ENCODE results near the gene BPIFB1. TPM values are rescaled to one million over a fixed set of nuclear protein-coding genes. Genes with fewer than 3 reads are reported as not detected.

Gene BPIFB1
- total RNA-seq, 1 experiment from 2014 or later: not detected

DNA sequence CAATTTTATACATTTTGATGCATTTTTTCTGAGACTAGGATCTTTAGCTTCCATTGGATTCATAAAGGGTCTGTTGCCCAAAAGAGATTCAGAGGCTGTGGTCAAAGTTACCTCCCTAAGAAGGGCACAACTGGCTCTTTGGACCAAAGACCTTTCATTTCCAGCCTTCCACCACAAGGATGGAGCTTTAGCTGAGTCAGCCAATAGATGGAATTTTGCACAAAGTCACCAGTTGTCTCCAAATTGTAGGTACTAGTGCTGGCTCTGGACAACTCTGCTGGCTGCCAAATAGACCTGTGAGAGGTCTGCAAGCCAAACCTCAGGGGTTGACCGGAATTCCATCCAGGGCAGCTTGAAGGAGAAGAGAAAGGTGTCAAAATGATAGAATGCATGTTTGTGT, 46.7 kb upstream of the BPIFB1 start (continued):
- TF ChIP-seq, protein P1, sequence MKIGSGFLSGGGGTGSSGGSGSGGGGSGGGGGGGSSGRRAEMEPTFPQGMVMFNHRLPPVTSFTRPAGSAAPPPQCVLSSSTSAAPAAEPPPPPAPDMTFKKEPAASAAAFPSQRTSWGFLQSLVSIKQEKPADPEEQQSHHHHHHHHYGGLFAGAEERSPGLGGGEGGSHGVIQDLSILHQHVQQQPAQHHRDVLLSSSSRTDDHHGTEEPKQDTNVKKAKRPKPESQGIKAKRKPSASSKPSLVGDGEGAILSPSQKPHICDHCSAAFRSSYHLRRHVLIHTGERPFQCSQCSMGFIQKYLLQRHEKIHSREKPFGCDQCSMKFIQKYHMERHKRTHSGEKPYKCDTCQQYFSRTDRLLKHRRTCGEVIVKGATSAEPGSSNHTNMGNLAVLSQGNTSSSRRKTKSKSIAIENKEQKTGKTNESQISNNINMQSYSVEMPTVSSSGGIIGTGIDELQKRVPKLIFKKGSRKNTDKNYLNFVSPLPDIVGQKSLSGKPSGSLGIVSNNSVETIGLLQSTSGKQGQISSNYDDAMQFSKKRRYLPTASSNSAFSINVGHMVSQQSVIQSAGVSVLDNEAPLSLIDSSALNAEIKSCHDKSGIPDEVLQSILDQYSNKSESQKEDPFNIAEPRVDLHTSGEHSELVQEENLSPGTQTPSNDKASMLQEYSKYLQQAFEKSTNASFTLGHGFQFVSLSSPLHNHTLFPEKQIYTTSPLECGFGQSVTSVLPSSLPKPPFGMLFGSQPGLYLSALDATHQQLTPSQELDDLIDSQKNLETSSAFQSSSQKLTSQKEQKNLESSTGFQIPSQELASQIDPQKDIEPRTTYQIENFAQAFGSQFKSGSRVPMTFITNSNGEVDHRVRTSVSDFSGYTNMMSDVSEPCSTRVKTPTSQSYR (CRISPR knock-in tag; IDR thresholded peaks at IDR 0.05): no peak
- TF ChIP-seq ZMAT4 (CRISPR knock-in tag; IDR thresholded peaks at IDR 0.05) (no peak), CTCF (IDR thresholded peaks at IDR 0.05) (no peak), FOXK1 (CRISPR knock-in tag; IDR thresholded peaks at IDR 0.05) (no peak)

- no peaks in the 10 kb centered on the region for H3K4me1 Mint-ChIP-seq
- no peak overlapping the region for H3K27ac Mint-ChIP-seq
- H3K36me3 Mint-ChIP-seq: no peaks in the 10 kb centered on the region
- ChIA-PET POLR2A (no interaction called here), CTCF (interaction anchor here (1.2 kb wide), 1 partner anchor 24 kb away, joined by 3 read pairs; no protein-coding TSS in a partner anchor)
- no peak for DNase-seq (ENCODE audit: low spot score)
- H3K9me3 Mint-ChIP-seq: no peaks in the 10 kb centered on the region
- ATAC-seq: no peak
- TF ChIP-seq IRF2 (CRISPR knock-in tag; IDR thresholded peaks at IDR 0.05; ENCODE audit: borderline replicate concordance, low read depth): no peak
- TF ChIP-seq SOX15 (CRISPR knock-in tag; IDR thresholded peaks at IDR 0.05): no peak
- TF ChIP-seq ZNF396 (CRISPR knock-in tag; IDR thresholded peaks at IDR 0.05; ENCODE audit: borderline replicate concordance): no peak
- no peak for TF ChIP-seq GTF2I (CRISPR knock-in tag; conservative IDR thresholded peaks at IDR 0.05)
- no peak for TF ChIP-seq CREM (CRISPR knock-in tag; IDR thresholded peaks at IDR 0.05)
- TF ChIP-seq ZNF219 (CRISPR knock-in tag; IDR thresholded peaks at IDR 0.05; ENCODE audit: borderline replicate concordance): no peak
- TF ChIP-seq ZNF425 (CRISPR knock-in tag; conservative IDR thresholded peaks at IDR 0.05): no peak
- no peak for TF ChIP-seq RORB (CRISPR knock-in tag; IDR thresholded peaks at IDR 0.05)
- no peak for TF ChIP-seq ATF6 (CRISPR knock-in tag; IDR thresholded peaks at IDR 0.05)
- no peak for TF ChIP-seq SMAD4 (CRISPR knock-in tag; IDR thresholded peaks at IDR 0.05)
- TF ChIP-seq, protein P2, sequence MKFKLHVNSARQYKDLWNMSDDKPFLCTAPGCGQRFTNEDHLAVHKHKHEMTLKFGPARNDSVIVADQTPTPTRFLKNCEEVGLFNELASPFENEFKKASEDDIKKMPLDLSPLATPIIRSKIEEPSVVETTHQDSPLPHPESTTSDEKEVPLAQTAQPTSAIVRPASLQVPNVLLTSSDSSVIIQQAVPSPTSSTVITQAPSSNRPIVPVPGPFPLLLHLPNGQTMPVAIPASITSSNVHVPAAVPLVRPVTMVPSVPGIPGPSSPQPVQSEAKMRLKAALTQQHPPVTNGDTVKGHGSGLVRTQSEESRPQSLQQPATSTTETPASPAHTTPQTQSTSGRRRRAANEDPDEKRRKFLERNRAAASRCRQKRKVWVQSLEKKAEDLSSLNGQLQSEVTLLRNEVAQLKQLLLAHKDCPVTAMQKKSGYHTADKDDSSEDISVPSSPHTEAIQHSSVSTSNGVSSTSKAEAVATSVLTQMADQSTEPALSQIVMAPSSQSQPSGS (CRISPR knock-in tag; IDR thresholded peaks at IDR 0.05; ENCODE audit: borderline replicate concordance, low read depth): no peak
- no peak overlapping the region for H3K4me3 Mint-ChIP-seq
- H3K27me3 Mint-ChIP-seq (ENCODE audit: low read depth): no peaks in the 10 kb centered on the region
These were observed 45.0 kb upstream of the BPIFB1 start for GRCh38 chr20:33237989-33238388.
